SK-N-SH treated with all-trans-retinoic acid at 6 μM for 48 hours (cell line): ENCODE measurements around the gene ARSK.
A peak's percentile ranks its signal among the peaks of the same experiment; 100 is the strongest.

Experiments
- ATAC-seq: fragments of 200-7000 bp; cut with Tn5 transposase; 3 replicates; pipeline ENCODE4 v1.9.1; 2020; ENCODE audit warnings: mild to moderate bottlenecking, moderate library complexity
- ARNTL ChIP-seq: fragments of 450-650 bp; formaldehyde crosslinking; IDR thresholded peaks from 2 replicates; pipeline ENCODE4 v1.5.0; 2020; ENCODE audit warnings: low read depth, mild to moderate bottlenecking, moderate library complexity, borderline replicate concordance
- BACH2 ChIP-seq: fragments of 250-450 bp; sonication (Bioruptor Pico); IDR thresholded peaks from 2 replicates; pipeline ENCODE4 v1.9.0; 2021; ENCODE audit warnings: mild to moderate bottlenecking, borderline replicate concordance
- CREB5 ChIP-seq: fragments of 250-450 bp; sonication (Bioruptor Pico); IDR thresholded peaks from 2 replicates; pipeline ENCODE4 v1.5.1; 2020; ENCODE audit warnings: low read depth, mild to moderate bottlenecking, moderate library complexity
- CSDC2 ChIP-seq: fragments of 250-450 bp; sonication (Bioruptor Pico); IDR thresholded peaks from 2 replicates; pipeline ENCODE4 v1.5.0; 2020; ENCODE audit warnings: mild to moderate bottlenecking, moderate library complexity
- CSRNP3 ChIP-seq: fragments of 250-450 bp; sonication (Bioruptor Pico); IDR thresholded peaks from 2 replicates; pipeline ENCODE4 v1.5.1; 2021; ENCODE audit warnings: mild to moderate bottlenecking, moderate library complexity
- ESRRG ChIP-seq: fragments of 250-450 bp; sonication (Bioruptor Pico); IDR thresholded peaks from 2 replicates; pipeline ENCODE4 v1.6.1; 2021; ENCODE audit warnings: mild to moderate bottlenecking
- ISL1 ChIP-seq: fragments of 250-450 bp; sonication (Bioruptor Pico); IDR thresholded peaks from 2 replicates; pipeline ENCODE4 v2.1.2; 2022; ENCODE audit warnings: mild to moderate bottlenecking, moderate library complexity
- PATZ1 ChIP-seq: fragments of 250-450 bp; sonication (Bioruptor Pico); IDR thresholded peaks from 2 replicates; pipeline ENCODE4 v1.8.0; 2020; ENCODE audit warnings: mild to moderate bottlenecking, moderate library complexity, borderline replicate concordance
- PPARA ChIP-seq: fragments of 250-450 bp; sonication (Bioruptor Pico); IDR thresholded peaks from 2 replicates; pipeline ENCODE4 v1.5.0; 2020; ENCODE audit warnings: mild to moderate bottlenecking, borderline replicate concordance
- RARB ChIP-seq: fragments of 250-450 bp; sonication (Bioruptor Pico); IDR thresholded peaks from 2 replicates; pipeline ENCODE4 v1.8.0; 2021; ENCODE audit warnings: mild to moderate bottlenecking, moderate library complexity
- SNAI2 ChIP-seq: fragments of 250-450 bp; sonication (Bioruptor Pico); IDR thresholded peaks from 2 replicates; pipeline ENCODE4 v1.5.0; 2020; ENCODE audit warnings: mild to moderate bottlenecking, moderate library complexity
- TCF4 ChIP-seq: fragments of 250-450 bp; sonication (Bioruptor Pico); IDR thresholded peaks from 2 replicates; pipeline ENCODE4 v1.8.0; 2021; ENCODE audit warnings: mild to moderate bottlenecking, moderate library complexity, borderline replicate concordance
- TOX ChIP-seq: fragments of 250-450 bp; sonication (Bioruptor Pico); IDR thresholded peaks from 2 replicates; pipeline ENCODE4 v1.8.0; 2021; ENCODE audit warnings: mild to moderate bottlenecking, moderate library complexity, borderline replicate concordance
- ZC3H10 ChIP-seq: fragments of 250-450 bp; sonication (Bioruptor Pico); IDR thresholded peaks from 2 replicates; pipeline ENCODE4 v1.5.1; 2021; ENCODE audit warnings: mild to moderate bottlenecking, moderate library complexity
- ZFP3 ChIP-seq: fragments of 250-450 bp; sonication (Bioruptor Pico); IDR thresholded peaks from 2 replicates; pipeline ENCODE4 v1.5.0; 2020; ENCODE audit warnings: mild to moderate bottlenecking, moderate library complexity
- ZFP30 ChIP-seq: fragments of 450-650 bp; formaldehyde crosslinking; IDR thresholded peaks from 2 replicates; pipeline ENCODE4 v1.5.0; 2022; ENCODE audit warnings: mild to moderate bottlenecking, moderate library complexity
- ZNF565 ChIP-seq: fragments of 450-650 bp; formaldehyde crosslinking; conservative IDR thresholded peaks from 2 replicates; pipeline ENCODE4 v1.5.0; 2020; ENCODE audit warnings: low read depth, mild to moderate bottlenecking, moderate library complexity
- ZNF70 ChIP-seq: fragments of 450-650 bp; formaldehyde crosslinking; IDR thresholded peaks from 2 replicates; pipeline ENCODE4 v1.5.0; 2020; ENCODE audit warnings: mild to moderate bottlenecking, moderate library complexity
- ZNF8 ChIP-seq: fragments of 450-650 bp; formaldehyde crosslinking; IDR thresholded peaks from 2 replicates; pipeline ENCODE4 v1.5.0; 2020; ENCODE audit warnings: mild to moderate bottlenecking, moderate library complexity
- TF ChIP-seq, protein P1 (sequence below): fragments of 250-450 bp; sonication (Bioruptor Pico); IDR thresholded peaks from 2 replicates; pipeline ENCODE4 v1.8.0; 2021; ENCODE audit warnings: low read depth, mild to moderate bottlenecking, moderate library complexity, borderline replicate concordance

ARSK gene

DNA sequence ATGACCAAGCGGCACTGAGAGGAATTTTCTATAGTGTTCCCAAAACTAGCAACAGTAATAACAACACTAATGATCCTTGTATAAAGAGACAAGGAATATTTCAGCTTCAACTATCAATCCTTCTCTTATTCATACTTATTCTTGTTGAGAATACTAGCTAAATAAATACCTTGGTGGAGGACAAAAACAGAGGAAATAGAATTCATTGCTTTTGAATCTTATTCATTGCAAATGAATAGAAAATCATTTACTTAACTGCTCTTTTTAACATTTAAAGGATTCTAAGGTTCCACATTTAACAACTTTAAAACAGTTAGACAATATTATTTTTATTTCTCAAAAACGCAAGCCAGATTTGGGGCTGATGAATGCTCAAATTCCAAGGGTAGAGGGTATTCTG is 22.5 kb upstream of the ARSK start:
- ATAC-seq: no peak
- TF ChIP-seq, protein P1, sequence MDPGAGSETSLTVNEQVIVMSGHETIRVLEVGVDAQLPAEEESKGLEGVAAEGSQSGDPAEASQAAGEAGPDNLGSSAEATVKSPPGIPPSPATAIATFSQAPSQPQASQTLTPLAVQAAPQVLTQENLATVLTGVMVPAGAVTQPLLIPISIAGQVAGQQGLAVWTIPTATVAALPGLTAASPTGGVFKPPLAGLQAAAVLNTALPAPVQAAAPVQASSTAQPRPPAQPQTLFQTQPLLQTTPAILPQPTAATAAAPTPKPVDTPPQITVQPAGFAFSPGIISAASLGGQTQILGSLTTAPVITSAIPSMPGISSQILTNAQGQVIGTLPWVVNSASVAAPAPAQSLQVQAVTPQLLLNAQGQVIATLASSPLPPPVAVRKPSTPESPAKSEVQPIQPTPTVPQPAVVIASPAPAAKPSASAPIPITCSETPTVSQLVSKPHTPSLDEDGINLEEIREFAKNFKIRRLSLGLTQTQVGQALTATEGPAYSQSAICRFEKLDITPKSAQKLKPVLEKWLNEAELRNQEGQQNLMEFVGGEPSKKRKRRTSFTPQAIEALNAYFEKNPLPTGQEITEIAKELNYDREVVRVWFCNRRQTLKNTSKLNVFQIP: no peak
- no peak for TF ChIP-seq ZFP3 (CRISPR knock-in tag)
- TF ChIP-seq CREB5 (CRISPR knock-in tag): no peak
- TF ChIP-seq ZNF70: no peak
- TF ChIP-seq TCF4 (CRISPR knock-in tag): no peak
- no peak for TF ChIP-seq CSDC2 (CRISPR knock-in tag)
- TF ChIP-seq ESRRG (CRISPR knock-in tag): no peak
- no peak for TF ChIP-seq PPARA (CRISPR knock-in tag)
- no peak for TF ChIP-seq ZNF565 (CRISPR knock-in tag)
- TF ChIP-seq ISL1: no peak
- TF ChIP-seq SNAI2 (CRISPR knock-in tag): no peak
- TF ChIP-seq TOX: no peak
- no peak for TF ChIP-seq CSRNP3 (CRISPR knock-in tag)
- no peak for TF ChIP-seq RARB
- no peak for TF ChIP-seq ZNF8 (CRISPR knock-in tag)
- TF ChIP-seq, all 23 proteins: peak for 0

DNA sequence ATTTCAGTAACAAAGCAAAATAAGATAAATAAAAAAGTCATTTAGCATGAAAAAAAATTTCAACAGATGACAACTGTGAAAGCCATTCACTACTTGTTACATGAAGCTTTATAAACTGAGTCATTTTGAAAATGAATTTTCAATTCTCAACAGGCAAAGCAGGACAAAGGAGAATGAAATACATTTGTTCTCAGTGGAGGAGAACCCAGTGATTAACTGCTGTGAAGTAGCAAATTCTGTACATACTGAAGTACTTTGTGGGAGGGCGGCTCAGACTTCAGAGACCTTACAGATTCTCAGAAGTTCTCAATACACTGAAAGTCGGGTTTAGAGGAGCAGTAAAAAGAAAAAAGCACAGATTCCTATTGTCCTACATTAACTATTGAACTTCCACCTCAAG is 21.8 kb upstream of the ARSK start:
- TF ChIP-seq CSDC2 (CRISPR knock-in tag) (no peak), CSRNP3 (CRISPR knock-in tag) (no peak), ZFP30 (CRISPR knock-in tag) (no peak), ZC3H10 (CRISPR knock-in tag) (no peak), ZNF70 (no peak), RARB (no peak), ZNF8 (CRISPR knock-in tag) (no peak), ESRRG (CRISPR knock-in tag) (no peak)
- TF ChIP-seq, all 23 proteins: peak for 0
- no peak for ATAC-seq

GRCh38 chr5:95533761-95534160 is 21.1 kb upstream of the ARSK start:
- TF ChIP-seq TCF4 (CRISPR knock-in tag): no peak
- TF ChIP-seq CSRNP3 (CRISPR knock-in tag): no peak
- ATAC-seq: no peak

- TF ChIP-seq ZNF565 (CRISPR knock-in tag) (no peak), ARNTL (CRISPR knock-in tag) (no peak), ISL1 (no peak)
- no peak for ATAC-seq
Measured at GRCh38 chr5:95537501-95537900, 17.4 kb upstream of the ARSK start.

DNA sequence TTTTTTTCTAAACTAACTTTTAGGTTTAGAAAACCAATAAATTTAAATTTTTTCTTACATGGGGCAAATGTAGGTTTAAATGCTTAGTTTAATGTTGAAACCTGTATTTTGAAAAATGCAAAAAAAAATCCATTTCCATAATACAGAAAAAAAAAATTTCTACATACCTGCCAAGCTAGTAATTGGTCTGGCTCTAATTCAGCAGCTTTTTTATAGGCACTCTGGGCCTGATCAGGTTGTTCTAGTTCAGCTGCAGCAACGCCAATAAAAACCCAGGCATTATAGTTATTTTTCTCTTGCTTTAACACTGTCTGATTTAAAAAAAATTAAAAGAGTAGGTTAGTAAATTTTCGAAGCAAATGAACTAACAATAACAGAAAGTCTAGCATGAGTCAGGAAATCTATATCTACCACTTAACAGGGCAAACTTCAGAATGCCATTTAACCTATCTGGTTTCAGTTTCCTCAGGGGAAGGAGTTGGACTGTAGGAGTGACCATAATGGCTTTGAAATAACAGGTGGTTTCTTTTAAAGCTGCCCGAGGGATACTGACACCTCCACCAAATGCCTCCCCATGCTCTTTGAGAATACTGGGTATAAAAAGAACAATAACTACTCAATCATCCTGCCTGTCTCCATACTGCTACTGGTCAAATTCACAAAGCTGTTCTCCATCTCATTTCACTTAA is 11.7 kb upstream of the ARSK start:
- ATAC-seq: peak; percentile 32; the same call in 1 of the 3 replicates
- TF ChIP-seq BACH2 (CRISPR knock-in tag): no peak
- TF ChIP-seq ZNF70: no peak
- no peak for TF ChIP-seq PPARA (CRISPR knock-in tag)
- TF ChIP-seq CSRNP3 (CRISPR knock-in tag): no peak
- TF ChIP-seq ISL1: no peak
- TF ChIP-seq, protein P1: no peak
- no peak for TF ChIP-seq PATZ1 (CRISPR knock-in tag)
- no peak for TF ChIP-seq ZFP30 (CRISPR knock-in tag)
